NCI-H510A (cell line): Measurements from ENCODE around the gene GUCY1A1.

Source experiments
- DNase-seq: peaks from one replicate; lab custom pipeline; 2025; lab: John Stamatoyannopoulos, UW

GUCY1A1 gene

DNA sequence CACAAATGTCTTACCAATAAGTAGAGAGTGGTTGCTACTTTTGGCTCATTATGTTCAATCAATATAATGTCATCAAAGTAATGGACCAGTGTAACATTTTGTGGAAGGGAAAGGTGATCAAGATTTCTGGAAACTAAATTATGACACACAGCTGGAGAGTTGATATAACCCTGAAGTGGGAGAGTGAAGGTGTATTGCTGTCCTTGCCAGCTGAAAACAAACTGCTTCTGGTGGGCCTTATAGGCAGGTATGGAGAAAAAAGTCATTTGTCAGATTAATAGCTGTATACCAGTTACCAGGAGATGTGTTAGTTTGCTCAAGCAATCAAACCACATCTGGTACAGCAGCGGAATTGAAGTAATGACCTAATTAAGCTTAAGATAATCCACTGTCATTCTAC lies 74.9 kb downstream of the GUCY1A1 start:
- no peak for DNase-seq

DNA sequence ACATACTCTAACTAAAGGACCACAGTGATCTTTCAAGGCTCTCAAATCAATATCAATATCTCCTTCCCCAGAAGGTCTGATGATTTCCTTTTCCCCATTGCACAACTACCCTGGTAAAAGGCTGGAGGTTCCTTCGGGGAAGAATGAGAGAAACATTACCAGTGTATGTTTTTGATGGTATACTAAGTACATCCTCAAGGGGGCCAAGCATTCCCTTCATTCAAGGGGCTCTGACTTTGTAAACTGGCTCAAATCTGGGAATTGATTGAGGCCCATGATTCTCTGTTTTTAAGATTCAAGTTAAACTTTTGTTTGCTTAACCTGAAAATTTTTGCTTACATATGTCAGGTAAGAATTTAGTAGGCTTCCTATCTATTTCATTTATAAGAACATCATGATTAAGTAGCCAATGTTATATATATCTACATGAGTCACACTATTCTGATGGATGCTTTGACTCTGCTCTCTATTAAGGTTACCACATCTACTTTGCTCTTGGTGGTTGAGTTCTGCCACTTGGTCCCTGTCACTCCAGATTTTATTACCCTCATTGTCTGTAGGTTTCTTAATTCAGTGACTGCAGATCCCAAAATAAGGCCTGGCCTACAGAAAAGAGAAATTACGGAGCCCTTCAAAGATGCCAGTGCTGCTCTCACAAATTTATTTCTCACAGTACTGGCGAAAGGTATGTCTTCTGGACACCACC lies 75.8 kb downstream of the GUCY1A1 start:
- no peak for DNase-seq

DNA sequence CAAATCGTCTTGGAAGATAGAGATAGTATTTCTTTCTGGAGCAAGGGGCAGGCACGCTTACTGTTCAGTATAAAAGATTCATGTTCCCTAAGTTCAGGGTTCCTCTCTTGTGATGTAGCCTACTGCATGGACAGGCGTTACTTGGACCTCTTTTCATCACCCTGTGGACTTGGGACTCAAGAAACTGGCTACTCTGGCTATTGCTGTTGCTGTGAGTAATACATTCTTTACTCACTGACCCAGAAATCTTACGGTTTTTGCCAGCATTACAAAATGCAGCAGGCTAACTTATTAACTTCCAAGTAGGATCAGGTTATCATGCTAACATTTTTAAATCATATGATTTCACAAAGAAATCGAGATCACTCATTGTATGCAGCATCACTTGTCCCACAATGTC lies 79.3 kb downstream of the GUCY1A1 start:
- DNase-seq = no peak

DNA sequence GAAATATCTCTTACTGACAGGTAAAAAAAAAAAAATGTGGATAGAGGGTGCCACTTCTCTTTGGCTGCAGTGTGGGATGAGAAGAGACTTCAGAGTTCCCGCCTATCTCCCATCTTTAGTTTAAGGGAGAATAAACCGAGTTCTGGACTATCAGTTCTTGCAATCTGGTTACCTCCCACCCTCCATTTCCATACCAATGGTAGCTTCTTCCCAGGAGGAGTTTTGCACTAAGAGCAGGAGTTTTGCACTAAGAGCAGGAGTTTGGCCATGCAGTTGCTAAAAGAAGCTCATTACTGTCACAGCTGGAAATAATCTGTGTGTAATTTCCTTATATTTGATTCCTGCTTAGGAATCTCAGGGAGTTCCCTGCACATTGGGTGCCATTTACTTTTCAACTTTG lies 81.4 kb downstream of the GUCY1A1 start:
- no peak for DNase-seq

- no peak for DNase-seq
These were observed 82.4 kb downstream of the GUCY1A1 start for GRCh38 chr4:155749041-155749440.

DNA sequence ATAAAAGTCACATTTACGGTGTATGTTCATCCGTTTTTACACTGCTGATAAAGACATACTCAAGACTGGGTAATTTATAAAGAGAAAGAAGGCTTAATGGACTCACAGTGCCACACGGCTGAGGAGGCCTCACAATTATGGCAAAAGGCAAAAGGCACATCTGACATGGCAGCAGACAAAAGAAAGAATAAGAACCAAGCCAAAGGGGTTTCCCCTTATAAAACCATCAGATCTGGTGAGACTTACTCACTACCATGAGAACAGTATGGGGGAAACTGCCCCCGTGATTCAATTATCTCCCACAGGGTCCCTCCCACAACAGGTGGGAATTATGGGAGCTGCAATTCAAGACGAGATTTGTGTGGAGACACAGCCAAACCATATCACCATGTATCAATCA lies 84.9 kb downstream of the GUCY1A1 start:
- DNase-seq = no peak

DNA sequence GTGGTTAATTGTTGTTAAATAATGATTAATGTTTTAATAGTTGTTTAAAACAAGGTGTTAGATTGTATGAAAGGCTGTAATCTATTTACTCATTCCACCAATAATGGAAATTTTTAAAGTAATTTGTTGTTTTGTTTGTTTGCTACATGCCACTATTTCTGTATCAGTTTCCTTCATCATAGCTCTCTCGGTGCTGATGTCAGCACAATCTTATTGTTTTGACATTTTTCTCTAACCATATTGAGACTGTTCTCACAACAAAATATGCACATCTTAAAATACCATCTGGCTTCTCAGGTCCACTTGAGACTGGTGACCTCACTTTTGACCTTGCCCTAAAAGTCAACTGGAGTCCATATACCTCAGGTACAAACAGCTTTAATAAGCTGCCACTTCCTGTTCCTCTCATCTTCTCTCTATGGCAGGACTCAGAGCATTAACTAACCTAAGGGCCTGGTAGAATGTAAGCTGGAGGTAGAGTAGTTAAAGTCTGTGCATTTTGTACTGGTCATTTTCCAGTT lies 91.2 kb downstream of the GUCY1A1 start:
- DNase-seq = no peak

DNA sequence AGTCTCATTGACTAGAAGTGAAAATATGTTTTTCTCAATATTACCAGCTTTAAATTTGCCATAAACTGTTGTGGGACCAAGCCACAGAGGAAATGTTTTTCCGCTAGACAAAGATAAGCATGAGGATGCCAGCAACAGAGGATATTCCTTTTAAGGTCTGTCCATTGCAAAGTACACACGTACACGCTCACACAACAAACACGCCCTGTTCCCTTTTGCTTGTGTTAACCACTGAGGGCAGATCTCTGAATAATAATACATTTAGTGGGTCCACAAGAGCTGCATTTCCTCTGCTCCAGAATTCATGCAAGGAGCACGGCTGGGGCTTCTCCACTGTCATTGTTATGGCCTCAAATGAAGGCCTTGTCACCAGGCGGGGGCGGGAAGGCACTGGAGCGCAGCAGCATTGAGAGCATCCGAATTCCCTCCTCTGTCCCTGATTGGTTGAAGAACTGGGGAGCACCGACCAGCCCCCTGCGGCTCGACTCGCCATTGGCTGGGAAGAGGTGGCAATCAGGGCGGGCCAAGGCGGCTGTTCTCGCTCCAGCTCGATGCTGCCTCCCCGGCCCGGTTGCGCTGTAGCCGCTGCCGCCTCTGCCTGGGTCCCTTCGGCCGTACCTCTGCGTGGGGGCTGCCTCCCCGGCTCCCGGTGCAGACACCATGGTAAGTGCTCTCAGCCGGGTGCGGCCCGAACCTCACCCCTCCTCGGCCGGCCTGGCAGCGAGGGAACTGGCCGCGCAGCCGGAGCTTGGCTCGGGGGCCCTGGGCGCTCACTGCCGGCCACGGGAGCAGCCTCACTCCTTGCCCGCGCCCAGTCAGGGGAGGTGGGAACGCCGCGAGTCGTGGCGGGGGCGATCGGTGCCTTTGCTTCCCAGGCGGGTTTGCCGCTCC lies 92.1 kb downstream of the GUCY1A1 start, which contains the start of gene GUCY1B1:
TSS of gene GUCY1B1 (plus strand) at position 541 of the 891 bp plus-strand sequence. CDS start at position 661, 120 bp downstream.
- DNase-seq = peak; percentile 70

- DNase-seq = peak; percentile 3
These were observed 93.0 kb downstream of the GUCY1A1 start for GRCh38 chr4:155759372-155760252.

- DNase-seq = no peak
These were observed 94.4 kb downstream of the GUCY1A1 start for GRCh38 chr4:155761047-155761446.

- no peak for DNase-seq
These were observed 95.3 kb downstream of the GUCY1A1 start for GRCh38 chr4:155761916-155762315.

GRCh38 chr4:155762334-155762733 lies 95.7 kb downstream of the GUCY1A1 start:
- DNase-seq = no peak

DNA sequence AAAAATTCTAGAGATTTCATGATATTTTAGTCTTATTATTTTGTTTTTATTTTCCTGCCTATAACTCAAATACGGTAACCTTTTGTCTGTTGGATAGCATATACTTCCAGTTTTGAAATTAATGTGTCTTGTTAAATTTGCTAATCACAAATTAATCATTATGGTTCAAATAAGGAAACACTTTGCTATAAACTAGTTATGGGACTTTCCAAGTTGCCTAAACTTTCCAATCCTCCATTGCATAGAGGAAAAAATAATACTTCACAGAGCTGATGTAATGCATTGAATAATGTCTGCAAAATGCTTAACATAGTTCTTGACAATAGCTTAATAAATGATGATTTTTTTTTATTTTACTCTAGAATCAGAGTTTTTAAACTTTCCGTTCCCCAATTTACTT lies 96.9 kb downstream of the GUCY1A1 start:
- DNase-seq = no peak

GRCh38 chr4:155765149-155765548 lies 98.5 kb downstream of the GUCY1A1 start:
- DNase-seq = no peak

DNA sequence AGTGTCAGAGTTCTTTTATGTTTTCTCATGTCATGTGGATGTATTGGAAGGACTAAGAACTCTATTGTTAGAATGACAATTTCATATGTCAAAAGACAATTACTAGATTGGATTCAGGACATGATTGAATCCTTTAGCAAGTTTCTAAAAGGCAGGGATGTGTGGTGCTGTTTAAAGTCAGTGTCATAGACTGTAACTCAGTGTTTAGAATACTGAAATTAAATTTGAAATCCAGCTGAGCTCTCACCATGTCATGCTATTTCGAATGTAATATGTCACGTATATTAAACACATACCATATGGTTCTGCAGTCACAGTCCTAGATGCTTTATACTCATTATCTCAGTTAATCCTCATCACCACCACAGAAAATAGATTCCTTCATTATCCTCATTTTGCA lies 100.0 kb downstream of the GUCY1A1 start:
- DNase-seq = no peak

- DNase-seq = no peak
These were observed 101.7 kb downstream of the GUCY1A1 start for GRCh38 chr4:155768370-155768769.

DNA sequence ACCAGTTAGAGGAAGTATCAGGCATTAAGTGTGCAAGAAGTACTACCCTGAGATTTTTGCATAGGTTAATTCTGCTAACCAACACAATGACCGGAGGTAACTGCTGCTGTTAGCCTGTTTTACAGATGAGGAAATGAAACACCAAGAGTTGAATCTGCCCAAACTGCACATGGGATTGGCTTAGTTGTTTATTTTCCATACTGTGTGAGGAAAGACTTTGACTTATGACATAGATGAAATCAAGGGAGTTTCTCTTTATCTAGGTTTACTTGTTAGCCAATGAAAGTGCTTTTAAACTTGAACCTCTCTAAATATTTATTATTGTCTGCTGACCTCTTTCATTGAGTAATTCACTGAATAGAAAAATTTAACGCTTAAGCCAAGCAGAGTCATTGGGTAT lies 102.4 kb downstream of the GUCY1A1 start:
- DNase-seq = no peak

- no peak for DNase-seq
These were observed 106.0 kb downstream of the GUCY1A1 start for GRCh38 chr4:155772459-155773195.

DNA sequence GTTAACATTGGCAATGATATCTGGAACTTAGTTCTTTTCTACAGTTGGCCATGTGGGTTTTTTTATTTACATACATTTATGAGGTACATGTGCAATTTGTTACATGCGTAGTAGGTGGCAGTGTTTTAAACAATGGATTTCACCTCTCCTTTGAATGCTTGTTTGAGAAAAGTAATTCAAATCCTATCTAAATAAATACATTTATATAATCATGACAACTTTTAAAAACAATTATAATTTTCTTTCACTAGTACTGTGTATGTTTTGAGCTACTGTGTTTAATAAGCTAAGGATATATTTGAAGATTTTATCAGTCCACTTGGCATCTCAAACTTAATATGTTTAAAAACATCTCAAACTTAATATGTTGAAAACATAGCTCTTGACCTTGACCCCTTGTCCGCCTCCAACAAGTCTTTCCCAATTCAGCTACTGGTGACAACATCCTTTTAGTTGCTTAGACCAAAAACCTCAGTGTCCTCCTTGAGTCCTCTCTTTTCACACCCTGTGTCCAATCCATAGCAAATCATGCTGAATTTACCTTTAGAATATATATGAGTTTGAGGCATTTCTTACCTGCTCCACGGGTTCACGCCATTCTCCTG lies 106.7 kb downstream of the GUCY1A1 start:
- DNase-seq = no peak

GRCh38 chr4:155774033-155774432 lies 107.4 kb downstream of the GUCY1A1 start:
- no peak for DNase-seq
